Heart right ventricle (tissue), 16 donors: ENCODE measurements around the gene ZFP2. TPM values are rescaled to one million over a fixed set of nuclear protein-coding genes. Genes with fewer than 3 reads are reported as not detected.

Source experiments
- ATAC-seq, 8 donors: fragments of 200-7000 bp; cut with Tn5 transposase; one replicate each; pipeline ENCODE4 v1.9.1; 2020; ENCODE audit warnings: mild to moderate bottlenecking in 8 of 8, moderate library complexity in 8 of 8, moderate number of reproducible peaks in 1 of 8
- DNase-seq, 2 donors: peaks; one replicate each; pipeline ENCODE4 v3.0.0-alpha.2; 2020
- H3K27ac ChIP-seq, 10 donors: fragments of 200-600 bp; sonication (generic) in 2 of 10; one replicate each; pipeline versions ENCODE4 v1.5.0 to v1.8.0; 2020 to 2022; ENCODE audit warnings: mild to moderate bottlenecking in 3 of 10
- H3K27me3 ChIP-seq, 7 donors: fragments of 200-600 bp; one replicate each; pipeline ENCODE4 v1.8.0; 2021 to 2022; ENCODE audit warnings: mild to moderate bottlenecking in 2 of 7
- H3K36me3 ChIP-seq, 9 donors: fragments of 200-600 bp; sonication (generic) in 1 of 9; one replicate each; pipeline versions ENCODE4 v1.5.0 to v1.8.0; 2020 to 2022; ENCODE audit warnings: mild to moderate bottlenecking in 2 of 9
- H3K4me1 ChIP-seq, 9 donors: fragments of 200-600 bp; sonication (generic) in 1 of 9; one replicate each; pipeline versions ENCODE4 v1.5.0 to v1.8.0; 2020 to 2022; ENCODE audit warnings: mild to moderate bottlenecking in 4 of 9
- H3K4me3 ChIP-seq, 10 donors: fragments of 200-600 bp; sonication (generic) in 2 of 10; one replicate each; pipeline versions ENCODE4 v1.5.0 to v1.8.0; 2020 to 2022; ENCODE audit warnings: mild to moderate bottlenecking in 7 of 10, moderate library complexity in 2 of 10
- H3K9me3 ChIP-seq, 11 donors: fragments of 200-600 bp in 10 of 11; sonication (generic) in 2 of 11; one replicate each; pipeline versions ENCODE4 v1.5.0 to v1.8.0; 2013 to 2022; ENCODE audit warnings: mild to moderate bottlenecking in 2 of 11, control low read depth in 1 of 11, moderate library complexity in 1 of 11
- WGBS, 2 donors: extraction: QIAGEN DNeasy Blood & Tissue Kit; methylation state at CpG; one replicate each; pipeline ENCODE4 v1.1.7; 2013; ENCODE audit warnings: inconsistent platforms in 1 of 2; 5-methylcytosine and 5-hydroxymethylcytosine counted together
- intact Hi-C, 10 donors: fragments of 100-400 bp; cut with DNase I; formaldehyde crosslinking; loops; one replicate each; pipeline versions ENCODE4 v1.11.1 to v1.14.2; 2022
- polyA plus RNA-seq, 2 donors: library from polyadenylated mRNA; stranded (reverse); fragments of 200-250 nt; gene quantifications; one replicate each; pipeline ENCODE4 v1.2.3, GENCODE V29; 2013
- total RNA-seq, 10 donors: library from RNA; stranded (reverse); fragmentation: NEBNext Ultra II Directional in 3 of 10; extraction: Animal tissue kit (Norgen Biotek cat#: 25700) in 3 of 10; gene quantifications; one replicate each; pipeline versions ENCODE4 v1.2.1 to v1.2.4, GENCODE V29; 2021 to 2023
- TF ChIP-seq, protein P1 (sequence below), 9 donors: fragments of 200-600 bp; sonication (generic) in 2 of 9; IDR thresholded peaks; one replicate each; pipeline versions ENCODE4 v1.5.0 to v1.8.0; 2021 to 2022; ENCODE audit warnings: antibody characterized with exemption in 9 of 9, mild to moderate bottlenecking in 5 of 9, moderate library complexity in 1 of 9
- donor health status: Arrhythmogenic right ventricular cardiomyopathy.
- donor health status: ischemic (EF 13 %, LVEDD 7.1; RV severe dilation, severe dysfunction).
- donor health status: healthy with polysubstance abuse.
- donor health status: DM: no; HTN: yes; CAD: no.
- donor health status: DM: no; HTN: no; CAD: no.
- donor health status: ischemic (EF 25% LVEDD 6.9; RV normal size, moderate dysfunction).
- donor health status: ischemic (EF 25% LVEDD 5.7; RV mildly dilated, moderate dysfunction).
- donor health status: healthy.
- donor health status: DM: yes; HTN: yes; CAD: no.
- donor health status: Ischemic cardiomyopathy.
- donor health status: ischemic (EF 35%, LVEDD 5.7; RV mildly dilated, moderate dysfunction).
- donor health status: nonischemic (EF 11% LVEDD 7.7; RV severe dilation, severe dysfunction).
- donor health status: DM: yes; HTN: yes; CAD: no.
- donor health status: PGD.
- donor health status: ischemic (EF 29% LVEDD 5.4; RV normal size, mild dysfunction).
- donor health status: nonischemic (EF 23%, LVEDD 6.1; RV moderate dilation, normal function).

The ZFP2 gene
- total and polyA plus RNA-seq, 12 donors: 0.38 to 2.1 (median 1.1) TPM

DNA sequence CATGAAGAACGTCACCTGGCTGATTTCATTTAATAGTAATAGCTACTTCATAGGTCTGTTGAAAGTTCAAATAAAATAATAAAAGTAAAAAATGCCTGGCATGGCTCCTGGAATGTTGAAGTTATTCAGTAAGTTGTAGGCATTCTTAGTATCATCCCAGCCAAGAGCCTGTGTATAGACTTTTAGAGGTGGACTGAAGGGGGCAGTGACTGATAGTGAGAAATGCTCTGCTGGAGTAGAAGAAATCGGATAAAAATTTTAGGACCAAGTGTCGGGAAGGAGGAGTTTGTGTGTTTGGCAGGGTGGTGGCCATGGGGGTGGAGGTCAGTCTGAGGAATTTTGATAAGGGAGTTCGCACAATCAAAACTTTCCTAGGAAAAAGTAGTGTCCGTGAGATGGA, 3.6 kb downstream of the ZFP2 start:
- H3K36me3 ChIP-seq: peaks cover 0 to 9% (median 0%) of the 10 kb centered on the region in 9 donors
- H3K4me3 ChIP-seq: no peak overlapping the region
- intact Hi-C loops: loop anchor here in 2 of 10 donors (5.0 to 10.0 kb wide), 2 partner anchors 38 to 46 kb away; partner anchors contain the start of gene ZNF454 (in 1 of the 2)
- ATAC-seq (no peak), DNase-seq (no peak)
- 83 to 86% methylated on average over 5 of the region's 5 CpGs for WGBS, 2 donors
- peaks cover 0 to 51% (median 5%) of the 10 kb centered on the region in 11 donors for H3K9me3 ChIP-seq
- TF ChIP-seq, protein P1, sequence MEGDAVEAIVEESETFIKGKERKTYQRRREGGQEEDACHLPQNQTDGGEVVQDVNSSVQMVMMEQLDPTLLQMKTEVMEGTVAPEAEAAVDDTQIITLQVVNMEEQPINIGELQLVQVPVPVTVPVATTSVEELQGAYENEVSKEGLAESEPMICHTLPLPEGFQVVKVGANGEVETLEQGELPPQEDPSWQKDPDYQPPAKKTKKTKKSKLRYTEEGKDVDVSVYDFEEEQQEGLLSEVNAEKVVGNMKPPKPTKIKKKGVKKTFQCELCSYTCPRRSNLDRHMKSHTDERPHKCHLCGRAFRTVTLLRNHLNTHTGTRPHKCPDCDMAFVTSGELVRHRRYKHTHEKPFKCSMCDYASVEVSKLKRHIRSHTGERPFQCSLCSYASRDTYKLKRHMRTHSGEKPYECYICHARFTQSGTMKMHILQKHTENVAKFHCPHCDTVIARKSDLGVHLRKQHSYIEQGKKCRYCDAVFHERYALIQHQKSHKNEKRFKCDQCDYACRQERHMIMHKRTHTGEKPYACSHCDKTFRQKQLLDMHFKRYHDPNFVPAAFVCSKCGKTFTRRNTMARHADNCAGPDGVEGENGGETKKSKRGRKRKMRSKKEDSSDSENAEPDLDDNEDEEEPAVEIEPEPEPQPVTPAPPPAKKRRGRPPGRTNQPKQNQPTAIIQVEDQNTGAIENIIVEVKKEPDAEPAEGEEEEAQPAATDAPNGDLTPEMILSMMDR (IDR thresholded peaks at IDR 0.05): no peak
- H3K27me3 ChIP-seq: peaks cover 0 to 13% (median 0%) of the 10 kb centered on the region in 7 donors
- H3K4me1 ChIP-seq: peaks cover 0 to 16% (median 6%) of the 10 kb centered on the region in 9 donors
- no peak overlapping the region for H3K27ac ChIP-seq

DNA sequence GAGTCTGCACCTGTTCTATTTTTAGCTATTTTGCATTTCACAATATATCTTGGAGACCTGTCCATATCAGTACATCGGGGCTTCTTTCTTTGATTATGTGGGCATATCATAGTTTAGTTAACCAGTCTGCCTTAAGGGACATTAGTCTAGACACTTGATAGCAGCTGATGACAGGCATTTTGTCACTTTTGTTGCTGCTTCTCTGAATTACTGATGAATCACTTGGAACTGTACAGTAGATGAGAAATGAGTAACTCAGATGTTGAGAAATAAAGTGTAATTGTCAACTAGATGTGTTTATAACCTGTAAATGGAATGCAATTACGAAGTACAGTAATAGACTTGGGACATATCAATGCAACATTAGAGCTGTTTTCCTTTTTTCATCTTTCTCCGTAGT, 7.1 kb downstream of the ZFP2 start:
- Histone ChIP-seq H3K36me3 (peaks cover 0 to 23% (median 0%) of the 10 kb centered on the region in 9 donors), H3K4me1 (no peaks in the 10 kb centered on the region), H3K9me3 (peaks cover 0 to 83% (median 10%) of the 10 kb centered on the region in 11 donors), H3K27me3 (no peaks in the 10 kb centered on the region), H3K4me3 (no peak overlapping the region), H3K27ac (no peak overlapping the region)
- DNase-seq: no peak
- intact Hi-C loops: no loop called here
- no peak for ATAC-seq
- 58 to 79% methylated on average over 3 of the region's 3 CpGs for WGBS, 2 donors
- TF ChIP-seq, protein P1 (IDR thresholded peaks at IDR 0.05): no peak

DNA sequence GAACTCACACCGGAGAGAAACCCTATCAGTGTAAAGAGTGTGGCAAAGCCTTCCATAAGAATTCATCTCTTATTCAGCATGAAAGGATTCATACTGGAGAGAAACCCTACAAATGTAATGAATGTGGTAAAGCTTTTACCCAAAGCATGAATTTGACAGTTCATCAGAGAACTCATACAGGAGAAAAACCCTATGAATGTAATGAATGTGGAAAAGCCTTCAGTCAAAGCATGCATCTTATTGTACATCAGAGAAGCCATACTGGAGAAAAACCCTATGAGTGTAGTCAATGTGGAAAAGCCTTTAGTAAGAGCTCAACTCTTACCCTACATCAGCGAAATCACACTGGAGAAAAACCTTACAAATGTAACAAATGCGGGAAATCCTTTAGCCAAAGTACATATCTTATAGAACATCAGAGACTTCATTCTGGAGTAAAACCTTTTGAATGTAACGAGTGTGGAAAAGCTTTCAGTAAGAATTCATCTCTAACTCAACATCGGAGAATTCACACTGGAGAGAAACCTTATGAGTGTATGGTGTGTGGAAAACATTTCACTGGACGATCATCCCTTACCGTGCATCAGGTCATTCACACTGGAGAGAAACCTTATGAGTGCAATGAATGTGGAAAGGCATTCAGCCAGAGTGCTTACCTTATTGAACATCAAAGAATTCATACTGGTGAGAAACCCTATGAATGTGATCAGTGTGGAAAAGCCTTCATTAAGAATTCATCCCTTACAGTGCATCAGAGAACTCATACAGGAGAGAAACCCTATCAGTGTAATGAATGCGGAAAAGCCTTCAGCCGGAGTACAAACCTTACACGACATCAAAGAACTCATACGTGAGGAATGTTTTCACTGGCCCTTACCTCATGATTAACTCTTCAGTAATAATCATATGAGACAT, 36.4 kb downstream of the ZFP2 start:
- peaks cover 0 to 85% (median 17%) of the 10 kb centered on the region in 9 donors for H3K36me3 ChIP-seq
- no peak overlapping the region for H3K4me3 ChIP-seq
- TF ChIP-seq, protein P1 (IDR thresholded peaks at IDR 0.05): no peak
- peaks cover 30 to 100% (median 99%) of the 10 kb centered on the region in 11 donors for H3K9me3 ChIP-seq
- ATAC-seq: no peak
- H3K4me1 ChIP-seq: no peaks in the 10 kb centered on the region
- intact Hi-C loops: no loop called here
- 96 to 97% methylated on average over 11 of the region's 11 CpGs for WGBS, 2 donors
- DNase-seq: no peak
- no peak overlapping the region for H3K27ac ChIP-seq
- H3K27me3 ChIP-seq: no peaks in the 10 kb centered on the region

DNA sequence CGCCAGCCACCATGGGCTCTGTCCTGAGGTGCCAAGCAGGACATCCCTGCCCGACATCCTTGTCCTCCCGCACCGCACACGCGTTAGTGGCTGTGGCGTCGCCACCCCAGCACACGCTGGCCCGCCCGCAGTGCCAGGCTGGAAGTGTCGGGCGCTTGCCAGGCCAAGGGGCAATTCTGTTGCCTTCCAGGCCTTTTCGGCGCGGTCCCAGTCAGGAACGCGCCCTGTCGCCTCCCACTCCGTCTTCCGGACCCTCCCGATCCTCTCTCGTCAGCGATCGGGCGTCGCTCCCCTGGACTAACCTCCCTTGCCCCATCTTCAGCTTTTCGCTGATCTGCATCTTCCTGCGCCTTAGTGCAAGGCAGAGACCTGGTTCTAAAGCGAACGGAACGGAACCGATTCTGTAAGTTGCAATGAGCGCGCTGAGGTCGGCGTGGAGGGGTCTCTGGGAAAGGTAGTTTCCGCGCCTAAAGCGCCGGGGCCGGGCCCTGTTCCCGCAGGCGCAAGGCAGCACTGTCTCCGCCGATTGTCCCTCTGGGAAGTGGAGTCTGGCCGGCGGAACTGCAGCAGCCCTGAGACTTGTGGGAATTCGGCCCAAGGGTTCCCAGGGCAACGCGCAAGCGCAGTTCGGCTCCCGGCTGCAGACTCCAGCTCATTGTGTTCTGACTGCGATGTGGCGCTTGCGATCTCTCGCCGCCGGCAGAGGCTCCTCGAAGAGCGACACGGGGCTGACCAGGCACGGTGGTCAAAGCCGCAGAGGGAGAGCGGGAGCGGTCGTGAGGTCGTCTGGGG, 45.1 kb downstream of the ZFP2 start, which contains the start of gene ZNF454:
TSS of gene ZNF454 (plus strand) at position 630 of the 792 bp plus-strand sequence. CDS start 1,594 bp downstream, outside the sequence.
- TF ChIP-seq, protein P1 (IDR thresholded peaks at IDR 0.05): peak in 1 of 9 donors; percentile 8
- H3K27ac ChIP-seq: peak within 1 kb of the TSS in 9 of 10 donors; percentile 75 to 86 (median 83)
- peaks cover 0 to 92% (median 42%) of the 10 kb centered on the region in 11 donors for H3K9me3 ChIP-seq
- WGBS, 2 donors: 1% methylated on average over 69 of the region's 69 CpGs
- peaks cover 0 to 19% (median 11%) of the 10 kb centered on the region in 9 donors for H3K4me1 ChIP-seq
- ATAC-seq (peak; percentile 98 to 99 (median 99)), DNase-seq (peak; percentile 94 to 95)
- H3K4me3 ChIP-seq: peak within 1 kb of the TSS; percentile 54 to 89 (median 76)
- H3K36me3 ChIP-seq: peaks cover 0 to 39% (median 1%) of the 10 kb centered on the region in 9 donors
- H3K27me3 ChIP-seq: peaks cover 0 to 19% (median 0%) of the 10 kb centered on the region in 7 donors
- intact Hi-C loops: loop anchor here in 5 of 10 donors (1.0 to 10.0 kb wide), 7 partner anchors 46 to 208 kb away; partner anchors contain the start of genes ZNF879 (in 5 of the 5), ZFP2 (in 2 of the 5) and ZNF354A (in 1 of the 5)
